ENCODE results near the gene SPRN.

- TF ChIP-seq GATA2 (IDR thresholded peaks at IDR 0.05; ENCODE audit: low read depth, low read length): no peak
- TF ChIP-seq GATA3 (IDR thresholded peaks at IDR 0.05; ENCODE audit: low read depth, low read length): no peak
These were observed 42.4 kb upstream of the SPRN start for GRCh38 chr10:133466683-133467275.

All from SH-SY5Y (cell line).